ENCODE data around the gene SLC22A23.

Gene SLC22A23

GRCh38 chr6:3347247-3347646 is 109.6 kb downstream of the SLC22A23 start:
- TF ChIP-seq, protein P1, sequence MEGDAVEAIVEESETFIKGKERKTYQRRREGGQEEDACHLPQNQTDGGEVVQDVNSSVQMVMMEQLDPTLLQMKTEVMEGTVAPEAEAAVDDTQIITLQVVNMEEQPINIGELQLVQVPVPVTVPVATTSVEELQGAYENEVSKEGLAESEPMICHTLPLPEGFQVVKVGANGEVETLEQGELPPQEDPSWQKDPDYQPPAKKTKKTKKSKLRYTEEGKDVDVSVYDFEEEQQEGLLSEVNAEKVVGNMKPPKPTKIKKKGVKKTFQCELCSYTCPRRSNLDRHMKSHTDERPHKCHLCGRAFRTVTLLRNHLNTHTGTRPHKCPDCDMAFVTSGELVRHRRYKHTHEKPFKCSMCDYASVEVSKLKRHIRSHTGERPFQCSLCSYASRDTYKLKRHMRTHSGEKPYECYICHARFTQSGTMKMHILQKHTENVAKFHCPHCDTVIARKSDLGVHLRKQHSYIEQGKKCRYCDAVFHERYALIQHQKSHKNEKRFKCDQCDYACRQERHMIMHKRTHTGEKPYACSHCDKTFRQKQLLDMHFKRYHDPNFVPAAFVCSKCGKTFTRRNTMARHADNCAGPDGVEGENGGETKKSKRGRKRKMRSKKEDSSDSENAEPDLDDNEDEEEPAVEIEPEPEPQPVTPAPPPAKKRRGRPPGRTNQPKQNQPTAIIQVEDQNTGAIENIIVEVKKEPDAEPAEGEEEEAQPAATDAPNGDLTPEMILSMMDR (conservative IDR thresholded peaks at IDR 0.05), result no peak
- no peak overlapping the region for H3K27ac ChIP-seq

DNA sequence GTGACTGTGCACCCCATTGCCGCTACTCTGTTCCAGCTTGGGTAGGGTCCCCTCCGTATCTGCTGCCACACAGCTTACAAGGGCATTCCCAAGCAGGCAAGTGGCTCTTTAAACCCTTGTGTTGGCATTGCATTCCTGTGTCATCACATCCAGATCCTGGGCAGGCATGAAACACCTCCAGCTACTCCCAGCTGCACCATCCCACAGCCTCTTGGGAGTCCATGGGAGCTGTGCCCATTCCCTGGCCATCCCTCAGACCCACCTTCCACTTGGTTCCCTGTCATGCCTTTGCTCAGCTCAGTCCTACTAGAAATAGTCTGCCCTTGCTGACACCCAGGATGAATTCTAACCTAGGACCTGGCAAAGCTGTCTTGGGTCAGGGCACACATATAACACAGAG is 110.4 kb downstream of the SLC22A23 start:
- no peak overlapping the region for H3K27ac ChIP-seq
- TF ChIP-seq, protein P1 (conservative IDR thresholded peaks at IDR 0.05), result no peak

DNA sequence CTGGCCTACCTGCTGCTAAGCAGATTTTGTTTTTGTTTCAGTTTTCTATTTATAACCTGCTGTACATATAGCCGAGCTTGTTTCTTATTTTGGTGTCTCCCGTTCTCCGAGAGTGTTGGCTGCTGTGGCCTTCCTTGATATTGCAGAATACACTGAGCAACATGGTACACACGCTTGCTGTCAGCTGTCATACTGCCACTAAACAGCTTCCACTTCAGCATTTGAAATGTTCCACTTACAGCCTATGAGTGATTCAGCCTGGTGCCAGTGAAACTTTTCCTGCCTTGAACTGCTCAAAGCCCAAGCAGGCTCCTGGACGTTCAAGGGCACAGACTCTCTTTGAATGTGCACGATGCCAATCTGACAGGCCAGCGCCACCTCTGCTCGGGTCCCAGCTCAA is 111.0 kb downstream of the SLC22A23 start:
- no peak overlapping the region for H3K27ac ChIP-seq
- TF ChIP-seq, protein P1 (conservative IDR thresholded peaks at IDR 0.05), result no peak

DNA sequence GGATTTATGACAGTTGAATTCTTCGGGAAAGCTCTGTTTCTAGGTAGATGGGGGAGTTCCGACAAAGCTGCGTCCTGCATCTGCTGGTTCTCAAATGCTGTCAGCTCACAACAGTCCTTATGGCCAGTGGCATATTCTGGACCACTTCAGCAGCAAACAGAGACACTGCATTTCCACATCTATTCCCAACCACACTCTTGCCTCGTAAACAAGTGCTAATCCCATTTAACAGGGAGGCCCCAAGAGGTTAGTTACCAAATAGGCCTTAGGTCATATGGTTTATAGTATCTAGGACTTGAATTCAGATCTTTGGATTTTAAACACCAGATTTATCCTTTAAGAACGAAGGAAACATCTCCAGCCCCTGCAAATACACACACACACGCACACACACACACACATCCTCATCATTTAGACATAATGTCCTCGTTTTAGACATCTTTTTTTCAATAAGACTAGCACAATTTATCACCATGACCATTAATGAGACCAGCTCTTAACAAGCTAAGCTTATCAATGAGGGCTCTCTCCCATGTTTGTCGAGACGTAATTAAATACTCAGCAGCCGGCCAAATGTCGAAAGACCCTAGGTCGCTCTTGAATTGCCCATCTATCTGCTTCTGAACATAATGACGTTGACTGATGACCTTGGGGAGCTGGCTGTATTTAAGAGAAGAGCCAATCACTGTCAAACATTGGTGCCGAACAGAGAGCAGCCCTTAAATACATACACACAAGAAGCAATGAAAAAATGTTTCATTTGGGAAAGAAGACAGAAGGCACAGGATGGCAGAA is 113.6 kb downstream of the SLC22A23 start:
- no peak overlapping the region for H3K27ac ChIP-seq
- TF ChIP-seq, protein P1 (conservative IDR thresholded peaks at IDR 0.05), result no peak

DNA sequence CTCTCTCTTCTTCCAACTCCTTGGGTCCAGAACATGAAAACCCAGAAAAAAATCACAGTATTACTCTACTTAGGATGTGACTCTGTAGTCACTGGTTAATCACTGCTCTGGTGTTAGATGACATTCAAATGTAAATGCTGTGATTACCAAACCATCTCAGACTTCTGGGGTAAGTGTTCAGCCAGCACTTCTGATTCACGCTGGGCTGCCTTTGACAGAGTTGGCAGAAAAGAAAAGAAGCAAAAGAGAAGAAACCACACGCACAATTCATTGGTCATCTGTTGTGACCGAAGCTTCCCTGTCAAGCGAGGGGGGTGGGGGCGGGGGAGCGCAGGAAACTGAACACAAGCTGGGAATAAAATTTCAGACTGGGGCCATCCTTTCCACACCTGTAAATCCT is 115.4 kb downstream of the SLC22A23 start:
- TF ChIP-seq, protein P1 (conservative IDR thresholded peaks at IDR 0.05), result no peak
- H3K27ac ChIP-seq, result no peak overlapping the region

- no peak overlapping the region for H3K27ac ChIP-seq
- TF ChIP-seq, protein P1 (conservative IDR thresholded peaks at IDR 0.05), result no peak
Measured at GRCh38 chr6:3340894-3341293, 116.0 kb downstream of the SLC22A23 start.

DNA sequence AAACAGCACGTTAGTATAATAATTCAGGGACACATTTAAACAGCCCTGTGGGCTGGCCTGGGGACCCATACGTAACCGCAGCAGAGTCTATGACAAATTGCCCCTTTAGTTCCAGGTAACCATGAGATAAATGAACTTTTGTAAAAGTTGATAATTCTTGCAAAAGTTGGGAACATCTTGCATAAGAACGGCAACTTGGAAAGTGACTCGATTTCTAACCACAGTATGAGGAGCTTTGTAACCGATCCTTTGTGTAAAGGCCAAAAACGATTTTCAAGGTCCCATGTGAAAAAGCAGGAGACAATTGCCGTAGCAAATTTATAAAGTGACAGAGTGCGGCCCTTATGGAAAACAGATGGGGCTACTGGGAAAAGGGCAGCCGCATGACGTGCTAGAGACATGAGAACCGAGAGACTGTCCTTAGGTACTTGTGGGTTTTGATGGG is 116.5 kb downstream of the SLC22A23 start:
- H3K27ac ChIP-seq, result no peak overlapping the region
- TF ChIP-seq, protein P1 (conservative IDR thresholded peaks at IDR 0.05), result no peak
